ENCODE results near the gene TEAD1.

- TF ChIP-seq, protein P1, sequence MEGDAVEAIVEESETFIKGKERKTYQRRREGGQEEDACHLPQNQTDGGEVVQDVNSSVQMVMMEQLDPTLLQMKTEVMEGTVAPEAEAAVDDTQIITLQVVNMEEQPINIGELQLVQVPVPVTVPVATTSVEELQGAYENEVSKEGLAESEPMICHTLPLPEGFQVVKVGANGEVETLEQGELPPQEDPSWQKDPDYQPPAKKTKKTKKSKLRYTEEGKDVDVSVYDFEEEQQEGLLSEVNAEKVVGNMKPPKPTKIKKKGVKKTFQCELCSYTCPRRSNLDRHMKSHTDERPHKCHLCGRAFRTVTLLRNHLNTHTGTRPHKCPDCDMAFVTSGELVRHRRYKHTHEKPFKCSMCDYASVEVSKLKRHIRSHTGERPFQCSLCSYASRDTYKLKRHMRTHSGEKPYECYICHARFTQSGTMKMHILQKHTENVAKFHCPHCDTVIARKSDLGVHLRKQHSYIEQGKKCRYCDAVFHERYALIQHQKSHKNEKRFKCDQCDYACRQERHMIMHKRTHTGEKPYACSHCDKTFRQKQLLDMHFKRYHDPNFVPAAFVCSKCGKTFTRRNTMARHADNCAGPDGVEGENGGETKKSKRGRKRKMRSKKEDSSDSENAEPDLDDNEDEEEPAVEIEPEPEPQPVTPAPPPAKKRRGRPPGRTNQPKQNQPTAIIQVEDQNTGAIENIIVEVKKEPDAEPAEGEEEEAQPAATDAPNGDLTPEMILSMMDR (IDR thresholded peaks at IDR 0.05; ENCODE audit: low read depth, low read length, missing input control): no peak
- no peak for TF ChIP-seq HNF4A (conservative IDR thresholded peaks at IDR 0.05)
- TF ChIP-seq SP1 (IDR thresholded peaks at IDR 0.05): no peak
- no peak for TF ChIP-seq FOXA2 (IDR thresholded peaks at IDR 0.05)
- no peak for TF ChIP-seq REST (IDR thresholded peaks at IDR 0.05)
- TF ChIP-seq EGR1 (IDR thresholded peaks at IDR 0.05; ENCODE audit: low read depth in 2 of 2): no peak
- TF ChIP-seq MAX (IDR thresholded peaks at IDR 0.05): no peak
- TF ChIP-seq YY1 (IDR thresholded peaks at IDR 0.05): no peak
- TF ChIP-seq ZBTB33 (IDR thresholded peaks at IDR 0.05): no peak
- TF ChIP-seq RAD21 (IDR thresholded peaks at IDR 0.05): no peak
Observed at GRCh38 chr11:12950670-12951069, 276.4 kb downstream of the TEAD1 start.

Measured in liver (tissue), 3 donors.